Urinary bladder (tissue), 4 donors: ENCODE results near the gene CDKN1A. TPM values are rescaled to one million over a fixed set of nuclear protein-coding genes. Genes with fewer than 3 reads are reported as not detected.

ENCODE experiments used
- DNase-seq: peaks from one replicate; pipeline ENCODE4 v3.0.0-alpha.2; 2015; ENCODE audit errors: extremely low spot score
- H3K27ac ChIP-seq: one replicate; pipeline ENCODE4 v1.5.1; 2013; ENCODE audit warnings: low read depth, mild to moderate bottlenecking, moderate library complexity
- H3K36me3 ChIP-seq: one replicate; pipeline ENCODE4 v1.6.1; 2013; ENCODE audit warnings: mild to moderate bottlenecking, moderate library complexity; ENCODE audit not compliant: insufficient read depth
- H3K4me1 ChIP-seq: one replicate; pipeline ENCODE4 v1.6.1; 2013; ENCODE audit warnings: mild to moderate bottlenecking, moderate library complexity; ENCODE audit not compliant: insufficient read depth
- H3K4me3 ChIP-seq: one replicate; pipeline ENCODE4 v1.5.1; 2013; ENCODE audit warnings: low read depth, low read length
- WGBS: extraction: QIAGEN DNeasy Blood & Tissue Kit; methylation state at CpG from one replicate; pipeline ENCODE4 v1.1.7; 2013; 5-methylcytosine and 5-hydroxymethylcytosine counted together
- polyA plus RNA-seq: library from polyadenylated mRNA; stranded (reverse); fragments of 200-250 nt; gene quantifications from one replicate; pipeline ENCODE4 v1.2.3, GENCODE V29; 2013
- small RNA-seq: library from RNA; depleted of rRNA; stranded (forward); fragments of <200 nt; gene quantifications from one replicate; pipeline ENCODE3, GENCODE V24; 2014
- total RNA-seq: library from RNA; depleted of rRNA; stranded (reverse); fragments of >200 nt; gene quantifications from one replicate; pipeline ENCODE4 v1.2.3, GENCODE V29; 2014
- donor health status: healthy with polysubstance abuse.
- donor health status: healthy.

The CDKN1A gene
- total and polyA plus RNA-seq, 2 donors: 27.4 to 127 TPM

GRCh38 chr6:36729161-36729524 lies 50.6 kb downstream of the CDKN1A start:
- H3K36me3 ChIP-seq: no peaks in the 10 kb centered on the region
- no peaks in the 10 kb centered on the region for H3K4me1 ChIP-seq
- no peak overlapping the region for H3K27ac ChIP-seq
- DNase-seq: no peak
- WGBS: 54% methylated on average over 3 of the region's 3 CpGs
- H3K4me3 ChIP-seq: no peak overlapping the region

- DNase-seq: no peak
Observed at GRCh38 chr6:36730424-36731380, 52.2 kb downstream of the CDKN1A start.

GRCh38 chr6:36731622-36732310 lies 53.3 kb downstream of the CDKN1A start:
- 91% methylated on average over 12 of the region's 12 CpGs for WGBS
- Histone ChIP-seq H3K27ac (no peak overlapping the region), H3K36me3 (no peaks in the 10 kb centered on the region), H3K4me1 (no peaks in the 10 kb centered on the region), H3K4me3 (no peak overlapping the region)
- DNase-seq: no peak

More at GRCh38 chr6:36730424-36731380, 52.2 kb downstream of the CDKN1A start:
- WGBS: 89% methylated on average over 15 of the region's 15 CpGs
- H3K4me3 ChIP-seq: no peak overlapping the region
- H3K36me3 ChIP-seq: no peaks in the 10 kb centered on the region
- H3K27ac ChIP-seq: no peak overlapping the region
- no peaks in the 10 kb centered on the region for H3K4me1 ChIP-seq

GRCh38 chr6:36733300-36733699 lies 54.8 kb downstream of the CDKN1A start:
- no peaks in the 10 kb centered on the region for H3K4me1 ChIP-seq
- no peak for DNase-seq
- H3K36me3 ChIP-seq: no peaks in the 10 kb centered on the region
- no peak overlapping the region for H3K4me3 ChIP-seq
- H3K27ac ChIP-seq: no peak overlapping the region
- WGBS: 85% methylated on average over 5 of the region's 5 CpGs

GRCh38 chr6:36734486-36735060 lies 56.1 kb downstream of the CDKN1A start:
- no peak overlapping the region for H3K27ac ChIP-seq
- 76% methylated on average over 7 of the region's 7 CpGs for WGBS
- no peak for DNase-seq
- H3K36me3 ChIP-seq: no peaks in the 10 kb centered on the region
- no peaks in the 10 kb centered on the region for H3K4me1 ChIP-seq
- H3K4me3 ChIP-seq: no peak overlapping the region

GRCh38 chr6:36735110-36736071 lies 56.9 kb downstream of the CDKN1A start:
- no peak overlapping the region for H3K4me3 ChIP-seq
- DNase-seq: peak; percentile 35
- 8% methylated on average over 24 of the region's 24 CpGs for WGBS
- peak overlapping the region; percentile 28 for H3K27ac ChIP-seq
- H3K36me3 ChIP-seq: no peaks in the 10 kb centered on the region
- no peaks in the 10 kb centered on the region for H3K4me1 ChIP-seq

Small RNA genes within 50 kb of the gene (small RNA-seq; reads per million reads assigned to genes)
- not detected for gene RF00019
- 0.77 reads per million, percentile 66 among the genes with 10 or more reads in this experiment for gene RNU1-88P

Other genes with a start within 250 kb of the CDKN1A start
- gene PXT1, start 235.9 kb upstream of the CDKN1A start, total RNA-seq: not detected
- gene PXT1, start 235.9 kb upstream of the CDKN1A start, polyA plus RNA-seq: 0.04 TPM
- gene KCTD20, start 235.7 kb upstream of the CDKN1A start, total RNA-seq: 93.5 TPM
- gene KCTD20, start 235.7 kb upstream of the CDKN1A start, polyA plus RNA-seq: 37.2 TPM
- 43.6 TPM for gene STK38, start 131.2 kb upstream of the CDKN1A start, total RNA-seq
- 35.4 TPM for gene STK38, start 131.2 kb upstream of the CDKN1A start, polyA plus RNA-seq
- gene SRSF3, start 84.4 kb upstream of the CDKN1A start, total RNA-seq: 152 TPM
- gene SRSF3, start 84.4 kb upstream of the CDKN1A start, polyA plus RNA-seq: 285 TPM
- 0.26 TPM for gene RAB44, start 19.1 kb downstream of the CDKN1A start, total RNA-seq
- 0.68 TPM for gene RAB44, start 19.1 kb downstream of the CDKN1A start, polyA plus RNA-seq
- gene CPNE5, start 160.7 kb downstream of the CDKN1A start, total RNA-seq: 4.5 TPM
- 3.3 TPM for gene CPNE5, start 160.7 kb downstream of the CDKN1A start, polyA plus RNA-seq
- 29.3 TPM for gene PPIL1, start 196.1 kb downstream of the CDKN1A start, total RNA-seq
- gene PPIL1, start 196.1 kb downstream of the CDKN1A start, polyA plus RNA-seq: 17.7 TPM
- 41.3 TPM for gene C6orf89, start 207.2 kb downstream of the CDKN1A start, total RNA-seq
- 42.2 TPM for gene C6orf89, start 207.2 kb downstream of the CDKN1A start, polyA plus RNA-seq